ENCODE results near the gene SV2B. TPM values are rescaled to one million over a fixed set of nuclear protein-coding genes. Genes with fewer than 3 reads are reported as not detected.
"Not testable (repeated sequence)": the region's sequence is repeated elsewhere in the genome, so short reads cannot be mapped to it uniquely, and the experiment has no call there.

SV2B gene, protein sequence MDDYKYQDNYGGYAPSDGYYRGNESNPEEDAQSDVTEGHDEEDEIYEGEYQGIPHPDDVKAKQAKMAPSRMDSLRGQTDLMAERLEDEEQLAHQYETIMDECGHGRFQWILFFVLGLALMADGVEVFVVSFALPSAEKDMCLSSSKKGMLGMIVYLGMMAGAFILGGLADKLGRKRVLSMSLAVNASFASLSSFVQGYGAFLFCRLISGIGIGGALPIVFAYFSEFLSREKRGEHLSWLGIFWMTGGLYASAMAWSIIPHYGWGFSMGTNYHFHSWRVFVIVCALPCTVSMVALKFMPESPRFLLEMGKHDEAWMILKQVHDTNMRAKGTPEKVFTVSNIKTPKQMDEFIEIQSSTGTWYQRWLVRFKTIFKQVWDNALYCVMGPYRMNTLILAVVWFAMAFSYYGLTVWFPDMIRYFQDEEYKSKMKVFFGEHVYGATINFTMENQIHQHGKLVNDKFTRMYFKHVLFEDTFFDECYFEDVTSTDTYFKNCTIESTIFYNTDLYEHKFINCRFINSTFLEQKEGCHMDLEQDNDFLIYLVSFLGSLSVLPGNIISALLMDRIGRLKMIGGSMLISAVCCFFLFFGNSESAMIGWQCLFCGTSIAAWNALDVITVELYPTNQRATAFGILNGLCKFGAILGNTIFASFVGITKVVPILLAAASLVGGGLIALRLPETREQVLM
- polyA plus RNA-seq = 1 to 10 TPM in 2 of 3 donors, under 1 TPM in 1; 0.56 to 2.1 (median 2.0) TPM

DNA sequence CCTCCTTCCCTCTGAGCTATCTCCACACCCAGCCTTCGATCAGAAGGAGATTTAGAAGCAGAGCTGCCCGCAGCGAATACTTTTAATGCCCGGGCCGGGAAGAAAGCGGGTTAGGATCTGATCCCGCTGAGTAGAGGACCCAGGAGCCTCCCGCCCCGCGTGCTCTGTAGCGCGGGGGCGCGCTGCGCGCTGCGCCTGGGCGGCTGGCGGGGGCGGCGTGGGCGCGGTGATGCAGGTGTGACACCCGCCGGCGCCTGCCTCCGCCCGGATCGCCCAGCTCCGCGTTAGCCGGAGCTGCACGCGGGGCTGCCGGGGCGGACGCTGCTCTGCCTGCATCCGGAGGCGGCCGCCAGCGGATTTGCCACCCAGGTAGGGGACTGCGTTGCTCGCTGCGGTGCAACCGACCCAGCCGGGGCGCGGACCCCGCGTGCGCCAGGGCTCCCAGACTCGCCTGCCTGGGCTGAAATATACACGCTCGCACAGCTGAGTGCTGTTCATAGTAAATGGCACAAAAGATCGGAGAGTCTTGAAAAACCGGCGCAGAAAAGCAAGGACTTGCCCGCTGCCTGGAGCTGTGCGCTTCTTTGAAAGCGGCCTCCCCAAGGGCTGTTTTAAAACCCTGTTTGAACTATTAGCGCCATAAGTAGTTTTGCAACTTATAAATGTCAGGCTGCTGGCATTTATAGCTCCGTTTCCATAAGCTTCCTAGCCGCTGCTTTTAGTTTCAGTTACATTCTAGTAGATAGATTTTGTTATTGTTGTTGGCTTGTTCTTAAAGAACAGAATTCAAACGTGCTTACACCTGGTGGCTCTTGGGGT lies at the start of gene SV2B:
Gene SV2B, plus strand, starts transcription at position 263 of the 819 bp plus-strand sequence. CDS start 126,007 bp downstream, outside the sequence.
- 0 to 1% (median 1%) methylated on average over 64 of the region's 64 CpGs for WGBS, 3 donors
- H3K27ac ChIP-seq (ENCODE audit: low read depth, low read length) = no peak within 1 kb of the TSS

DNA sequence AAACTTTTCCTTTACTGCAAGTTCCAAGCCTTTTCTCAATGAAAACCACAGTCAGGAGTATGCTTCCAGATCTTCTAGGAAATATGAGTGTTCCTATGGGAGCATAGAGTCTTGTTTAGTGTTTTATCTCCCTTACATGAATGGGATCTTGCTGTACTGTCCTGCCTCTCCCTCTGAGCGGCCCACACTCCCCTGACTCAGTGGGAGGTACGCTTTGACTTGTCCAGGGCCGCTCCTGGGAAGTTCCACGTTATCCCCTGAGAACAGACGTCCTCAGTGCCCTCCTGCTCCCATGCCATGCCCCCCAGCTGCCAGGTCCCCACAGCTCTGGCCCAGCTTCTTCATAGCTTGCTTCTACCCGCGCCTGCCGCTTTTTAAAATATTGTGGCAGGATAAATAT lies 48.8 kb upstream of the SV2B start:
- H3K27ac ChIP-seq (ENCODE audit: low read depth, low read length) = no peak overlapping the region
- WGBS, 3 donors = 62 to 87% (median 82%) methylated on average over 8 of the region's 8 CpGs

DNA sequence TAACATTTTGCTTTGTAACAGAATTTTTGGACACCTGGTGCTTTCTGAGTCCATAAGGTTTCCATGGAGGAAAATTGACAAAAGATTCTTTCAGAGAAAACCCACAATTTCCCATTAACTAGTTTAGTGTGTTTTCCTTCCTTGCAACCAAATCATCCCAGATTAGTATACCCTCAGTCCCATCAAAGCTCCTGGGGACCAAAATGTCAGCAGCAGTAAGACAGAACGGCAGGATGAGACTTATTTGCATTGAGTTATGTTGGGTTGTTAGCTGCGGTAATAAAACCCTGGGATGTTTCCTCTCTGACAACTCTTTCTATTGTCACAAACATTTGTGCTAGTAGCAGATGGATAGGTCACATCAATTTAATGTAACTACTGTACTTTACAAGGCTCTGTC lies 45.2 kb upstream of the SV2B start:
- WGBS, 3 donors = 19 to 48% (median 29%) methylated on average over 2 of the region's 2 CpGs
- H3K27ac ChIP-seq (ENCODE audit: low read depth, low read length) = no peak overlapping the region

DNA sequence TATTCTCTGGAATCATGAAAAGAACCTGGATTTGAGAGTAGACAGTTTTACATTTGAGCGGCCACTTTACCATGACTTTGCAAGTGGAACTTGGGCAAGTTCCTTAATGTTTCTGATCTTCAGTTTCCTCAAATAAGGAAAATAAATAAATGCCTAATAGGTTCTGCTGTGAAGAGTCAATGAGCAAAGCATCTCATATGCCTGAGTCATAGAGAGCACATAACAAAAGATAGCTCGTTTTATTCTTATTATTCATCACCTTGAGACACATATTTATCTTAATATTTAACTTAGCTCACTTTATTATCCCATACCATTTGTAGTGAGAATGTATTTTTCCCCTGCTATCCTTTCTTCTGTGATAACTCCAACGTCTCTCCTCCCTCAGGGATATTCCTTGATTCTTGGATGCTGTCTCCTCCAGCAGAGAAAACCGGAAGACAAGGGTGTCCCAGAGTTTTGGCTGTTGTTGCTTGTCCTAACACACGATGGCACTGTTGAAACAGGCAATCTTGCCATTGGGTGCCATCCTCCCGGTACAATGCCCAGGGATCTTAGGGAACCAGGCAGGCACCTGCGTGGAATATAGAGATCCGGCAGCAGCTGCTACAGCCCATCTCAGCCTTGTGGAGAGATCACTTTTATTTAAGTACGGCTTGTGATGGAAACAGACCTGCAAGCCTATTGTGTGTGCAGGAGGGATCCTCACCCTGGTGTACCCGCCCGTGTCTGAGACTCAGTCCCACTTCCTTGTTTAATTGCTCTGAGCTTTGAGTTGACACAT lies 44.3 kb upstream of the SV2B start:
- H3K27ac ChIP-seq (ENCODE audit: low read depth, low read length) = no peak overlapping the region
- 18 to 24% (median 24%) methylated on average over 11 of the region's 11 CpGs for WGBS, 3 donors

DNA sequence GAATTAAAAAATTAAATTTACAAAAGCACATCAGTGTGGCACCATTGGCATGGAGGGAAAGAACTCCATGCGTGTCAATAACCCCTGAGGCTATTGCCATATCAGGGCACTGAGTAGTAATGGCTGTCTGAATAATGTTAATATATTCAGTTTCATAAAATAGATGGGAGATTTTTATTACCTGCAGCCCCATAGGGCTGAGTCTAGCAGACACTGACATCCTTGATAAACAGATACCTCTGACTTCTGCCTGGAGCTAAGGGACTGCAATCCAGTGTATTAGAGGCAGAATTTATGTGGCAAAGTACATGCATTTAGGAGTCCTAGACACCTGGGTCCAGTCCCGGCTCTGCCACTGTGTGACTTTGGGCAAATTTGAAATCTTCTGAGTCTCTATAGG lies 38.8 kb upstream of the SV2B start:
- 84 to 86% (median 85%) methylated on average over 2 of the region's 2 CpGs for WGBS, 3 donors
- H3K27ac ChIP-seq (ENCODE audit: low read depth, low read length) = no peak overlapping the region

DNA sequence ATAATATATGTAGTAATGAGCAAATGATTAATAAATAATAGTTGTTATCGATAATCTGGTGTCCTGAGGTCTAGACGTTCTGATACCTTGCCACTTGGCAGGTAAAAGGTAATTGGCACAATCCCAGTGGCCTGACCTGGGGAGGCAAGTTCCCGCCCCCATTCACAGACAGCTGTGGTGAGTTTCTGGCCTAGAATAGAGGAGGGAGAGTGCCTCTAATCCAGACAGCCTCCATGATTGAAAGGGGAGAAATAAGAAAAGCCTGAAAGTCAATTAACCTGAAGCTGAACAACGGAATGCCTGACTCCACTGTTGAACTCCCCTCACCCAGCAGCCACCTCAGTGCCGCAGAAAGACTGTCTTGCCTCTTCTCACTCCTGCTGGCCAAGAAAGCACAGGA lies 38.1 kb upstream of the SV2B start:
- no peak overlapping the region for H3K27ac ChIP-seq (ENCODE audit: low read depth, low read length)
- 50 to 85% (median 82%) methylated on average over 5 of the region's 5 CpGs for WGBS, 3 donors

DNA sequence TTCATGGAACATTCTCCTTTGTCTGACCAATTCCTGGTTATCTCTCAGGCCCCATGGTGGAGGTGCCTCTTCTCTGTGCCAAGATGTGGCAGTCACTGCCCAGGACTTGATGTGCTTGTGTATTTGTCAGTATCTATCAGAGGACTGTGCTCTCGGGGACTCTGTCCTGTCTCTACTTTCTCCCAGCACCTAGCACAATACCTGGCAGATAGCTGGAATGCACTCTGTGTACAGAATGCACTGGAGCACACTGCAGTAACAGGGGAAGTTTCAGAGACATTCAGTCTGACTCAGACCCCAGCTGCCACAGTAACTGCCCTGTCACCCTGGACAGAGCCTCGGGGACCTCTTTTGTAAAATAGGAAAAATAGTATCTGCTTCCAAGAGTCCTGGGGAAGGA lies 34.6 kb upstream of the SV2B start:
- H3K27ac ChIP-seq (ENCODE audit: low read depth, low read length) = no peak overlapping the region
- WGBS, 3 donors = 70 to 83% (median 77%) methylated on average over 2 of the region's 2 CpGs

DNA sequence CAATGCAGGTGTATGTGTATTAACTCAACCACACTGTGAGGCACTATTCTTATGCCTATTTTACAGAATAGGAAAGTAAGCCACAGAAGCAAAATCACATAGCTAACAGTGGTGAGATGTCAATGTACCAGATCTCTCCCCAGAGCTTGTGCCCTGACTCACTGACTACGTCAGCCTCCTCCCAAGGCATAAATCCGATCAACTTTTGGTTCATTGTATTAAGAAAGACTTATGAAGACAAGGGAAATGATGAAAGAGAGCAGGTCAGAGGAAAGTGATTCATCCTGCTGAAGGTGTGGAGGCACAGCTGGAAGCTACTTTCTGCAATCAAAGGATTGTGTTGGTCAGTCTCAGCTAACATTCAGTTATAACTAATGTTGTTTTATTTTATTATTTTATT lies 33.0 kb upstream of the SV2B start:
- WGBS, 3 donors = 74 to 84% (median 84%) methylated on average over 2 of the region's 2 CpGs
- no peak overlapping the region for H3K27ac ChIP-seq (ENCODE audit: low read depth, low read length)

DNA sequence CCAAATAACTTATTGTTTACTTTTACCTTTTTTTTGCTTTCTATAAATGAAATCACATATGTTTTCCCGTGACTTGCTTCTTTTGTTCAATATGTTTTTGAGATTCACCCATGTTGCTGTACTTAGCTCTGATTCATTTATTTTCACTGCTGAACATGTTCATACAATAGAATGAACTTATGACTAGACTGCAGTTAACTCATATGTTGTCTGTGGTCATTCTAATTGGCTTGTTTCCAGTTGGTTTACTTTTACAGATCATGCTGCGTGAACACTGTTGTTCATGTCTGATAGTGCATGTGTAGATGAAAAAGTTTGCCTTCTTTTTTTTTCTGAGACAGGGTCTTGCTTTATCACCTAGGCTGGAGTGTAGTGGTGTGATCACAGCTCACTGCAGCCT lies 31.6 kb upstream of the SV2B start:
- WGBS, 3 donors = 90 to 93% (median 93%) methylated on average over 2 of the region's 2 CpGs
- H3K27ac ChIP-seq (ENCODE audit: low read depth, low read length) = no peak overlapping the region

DNA sequence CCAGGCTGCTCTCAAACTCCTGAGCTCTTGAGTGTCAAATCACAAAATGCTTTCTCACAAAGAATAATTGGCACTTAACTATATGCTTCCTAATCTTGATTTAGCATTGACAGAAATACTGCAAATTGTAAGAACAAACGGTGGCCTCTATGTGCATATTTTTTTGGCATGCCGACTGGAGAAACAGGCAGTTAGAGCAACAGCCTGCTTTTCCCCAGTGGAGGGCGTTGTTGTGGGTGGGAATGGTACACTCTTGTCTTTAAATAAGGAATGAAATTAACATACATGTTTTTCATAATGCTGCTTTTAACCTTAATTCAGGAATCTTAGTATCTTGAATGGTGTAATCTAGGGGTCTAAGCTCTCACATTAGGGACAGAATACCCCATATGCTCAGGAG lies 31.1 kb upstream of the SV2B start:
- WGBS, 3 donors = 67 to 76% (median 69%) methylated on average over 3 of the region's 3 CpGs

DNA sequence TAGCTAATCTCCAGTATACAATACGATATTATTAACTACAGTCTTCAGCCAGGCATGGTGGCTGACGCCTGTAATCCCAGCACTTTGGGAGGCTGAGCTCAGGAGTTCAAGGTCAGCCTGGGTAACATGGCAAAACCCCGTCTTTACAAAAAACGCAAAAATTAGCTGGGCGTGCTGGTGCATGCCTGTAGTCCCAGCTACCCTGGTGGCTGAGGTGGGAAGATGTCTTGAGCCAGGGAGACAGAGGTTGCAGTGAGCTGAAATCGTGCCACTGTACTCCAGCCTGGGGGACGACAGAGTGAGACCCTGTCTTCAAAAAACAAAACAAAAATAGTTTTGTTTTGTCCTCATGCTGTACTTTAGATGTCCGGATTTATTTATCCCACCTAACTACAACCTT lies 29.2 kb upstream of the SV2B start:
- 80 to 85% (median 82%) methylated on average over 8 of the region's 8 CpGs for WGBS, 3 donors
- H3K27ac ChIP-seq (ENCODE audit: low read depth, low read length) = no peak overlapping the region

More for the DNA sequence above, 31.1 kb upstream of the SV2B start:
- H3K27ac ChIP-seq (ENCODE audit: low read depth, low read length) = no peak overlapping the region

DNA sequence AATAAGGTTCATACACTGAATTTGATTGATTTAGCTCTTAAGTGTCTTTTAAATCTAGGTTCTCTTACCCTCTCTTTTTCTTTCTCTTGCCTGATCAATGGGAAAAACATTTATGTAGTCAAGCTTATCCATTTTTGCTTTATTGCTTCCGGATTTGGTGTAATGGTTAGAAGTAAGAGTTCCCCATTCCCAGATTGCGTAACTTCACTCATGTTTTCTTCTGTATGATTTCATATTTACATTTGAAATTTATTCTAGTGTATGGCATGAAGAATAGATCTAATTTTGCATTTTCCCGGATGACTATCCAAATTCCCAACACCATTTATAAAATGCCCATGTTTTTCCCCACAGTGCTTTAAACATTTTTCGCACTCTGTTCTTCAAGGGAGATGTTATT lies 27.9 kb upstream of the SV2B start:
- no peak overlapping the region for H3K27ac ChIP-seq (ENCODE audit: low read depth, low read length)
- WGBS, 3 donors = 83 to 89% (median 88%) methylated on average over 4 of the region's 4 CpGs

DNA sequence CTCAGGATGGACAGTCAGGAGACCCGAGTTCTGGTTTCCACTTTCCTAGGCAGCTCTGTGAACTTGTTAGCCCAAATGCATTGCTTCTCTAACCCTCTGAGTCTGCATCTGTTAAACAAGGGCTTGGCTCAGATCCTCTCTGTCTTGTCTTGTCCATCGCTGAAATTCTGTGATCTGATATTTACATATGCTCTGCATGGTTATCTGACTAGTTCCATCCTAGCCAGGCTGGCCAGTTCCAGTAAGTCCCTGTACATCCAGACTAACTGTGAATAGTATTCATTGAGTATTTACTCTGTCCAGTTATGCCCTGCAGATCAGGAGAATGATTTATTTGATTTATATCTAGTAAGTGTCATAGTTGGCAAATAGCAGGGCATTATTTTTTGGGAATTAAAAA lies 27.0 kb upstream of the SV2B start:
- WGBS, 3 donors = 68 to 90% (median 85%) methylated on average over 2 of the region's 2 CpGs

DNA sequence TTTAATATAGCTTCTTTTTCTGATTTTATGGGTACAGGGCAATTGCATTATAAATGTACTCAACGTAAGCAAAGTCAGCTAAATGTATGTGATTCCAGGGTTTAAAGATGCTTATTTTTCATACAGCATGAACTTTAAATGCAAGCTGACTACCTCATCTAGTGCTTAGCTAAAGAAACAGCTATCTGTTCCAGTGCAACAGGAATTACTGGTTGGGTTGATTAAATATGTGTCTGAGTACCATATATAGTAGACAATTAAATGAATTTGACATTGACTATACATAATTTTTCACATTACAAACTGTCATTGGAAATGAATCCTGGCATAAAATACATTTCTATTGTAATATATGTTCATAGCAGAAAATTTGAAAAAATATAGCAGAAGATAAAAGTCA lies 26.3 kb upstream of the SV2B start:
- 85 to 94% (median 90%) methylated on average over 1 of the region's 1 CpG for WGBS, 3 donors

More for the DNA sequence above, 27.0 kb upstream of the SV2B start:
- no peak overlapping the region for H3K27ac ChIP-seq (ENCODE audit: low read depth, low read length)

DNA sequence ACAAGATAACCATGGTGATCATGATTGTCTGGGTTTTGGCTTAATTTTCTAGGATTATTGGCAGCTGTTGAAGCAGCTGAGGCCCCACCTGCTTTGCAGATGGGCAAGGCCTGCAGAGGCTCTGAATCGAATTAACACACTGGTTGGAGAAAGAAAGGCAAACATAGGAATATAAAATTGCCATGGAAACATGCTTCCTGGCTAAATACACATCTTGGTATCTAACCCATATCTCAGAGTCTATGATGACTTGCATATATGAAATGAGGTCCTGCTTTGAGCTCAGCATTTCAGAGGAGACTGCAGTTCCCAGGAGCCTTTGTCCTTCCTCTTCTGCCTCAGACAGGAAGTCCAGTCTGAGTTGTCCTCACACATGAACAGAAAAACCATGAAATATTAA lies 24.3 kb upstream of the SV2B start:
- no peak overlapping the region for H3K27ac ChIP-seq (ENCODE audit: low read depth, low read length)
- WGBS, 3 donors = 46 to 69% (median 66%) methylated on average over 1 of the region's 1 CpG

More for the DNA sequence above, 26.3 kb upstream of the SV2B start:
- no peak overlapping the region for H3K27ac ChIP-seq (ENCODE audit: low read depth, low read length)

DNA sequence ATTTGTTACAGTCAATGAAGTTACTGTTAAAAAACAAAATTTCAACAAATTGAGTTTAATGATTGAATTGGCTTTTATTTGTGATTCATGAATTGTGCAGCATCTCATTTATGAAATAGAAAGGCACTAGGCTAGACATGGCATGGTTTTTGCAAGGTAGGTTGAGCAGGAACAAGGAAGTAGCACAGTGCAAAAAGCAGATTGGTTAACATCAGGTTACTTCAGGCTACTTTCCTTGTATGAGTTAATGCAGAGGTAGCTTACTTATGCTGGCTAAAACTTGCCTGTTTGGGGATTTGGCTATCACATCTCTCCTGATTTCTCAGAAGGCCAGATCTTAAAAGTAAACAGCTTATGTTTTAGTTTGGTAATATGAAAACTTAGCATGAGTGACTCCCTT lies 23.0 kb upstream of the SV2B start:
- H3K27ac ChIP-seq (ENCODE audit: low read depth, low read length) = no peak overlapping the region

DNA sequence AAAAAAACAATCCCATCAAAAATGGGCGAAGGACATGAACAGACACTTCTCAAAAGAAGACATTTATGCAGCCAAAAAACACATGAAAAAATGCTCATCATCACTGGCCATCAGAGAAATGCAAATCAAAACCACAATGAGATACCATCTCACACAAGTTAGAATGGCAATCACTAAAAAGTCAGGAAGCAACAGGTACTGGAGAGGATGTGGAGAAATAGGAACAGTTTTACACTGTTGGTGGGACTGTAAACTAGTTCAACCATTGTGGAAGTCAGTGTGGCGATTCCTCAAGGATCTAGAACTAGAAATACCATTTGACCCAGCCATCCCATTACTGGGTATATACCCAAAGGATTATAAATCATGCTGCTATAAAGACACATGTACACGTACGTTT lies 6.2 kb upstream of the SV2B start:
- H3K27ac ChIP-seq (ENCODE audit: low read depth, low read length) = not testable (repeated sequence)
- WGBS, 3 donors = 88 to 91% (median 90%) methylated on average over 3 of the region's 4 CpGs

DNA sequence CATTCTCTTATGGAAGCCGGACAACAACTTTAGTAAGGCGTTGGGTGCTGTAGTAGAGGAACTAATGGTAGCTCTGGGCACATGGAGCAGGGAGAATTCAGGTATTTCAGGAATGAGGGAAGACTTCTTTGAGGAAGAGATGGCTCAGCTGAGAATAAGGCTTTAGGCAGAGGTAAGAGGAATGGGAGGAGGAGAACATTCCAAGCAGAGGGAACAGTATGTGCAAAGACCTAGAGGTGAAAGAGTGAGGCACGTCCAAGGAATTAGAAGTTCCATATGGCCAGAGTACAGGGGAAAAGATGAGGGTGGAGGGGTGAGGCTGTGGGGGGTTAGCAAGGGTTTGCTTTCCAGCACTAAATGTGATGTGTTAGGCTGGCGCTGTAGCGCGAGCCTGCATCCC lies 1.6 kb upstream of the SV2B start:
- 89 to 94% (median 93%) methylated on average over 6 of the region's 6 CpGs for WGBS, 3 donors
- no peak overlapping the region for H3K27ac ChIP-seq (ENCODE audit: low read depth, low read length)
